SJCRH30 (cell line): ENCODE data around the gene TCF7. TPM values are rescaled to one million over a fixed set of nuclear protein-coding genes. Genes with fewer than 3 reads are reported as not detected.
A peak's percentile ranks its signal among the peaks of the same experiment; 100 is the strongest.

ENCODE experiments used
- DNase-seq, 2 experiments: peaks; one replicate each; pipeline ENCODE4 v3.0.0-alpha.2; 2015 to 2020
- H3K27ac ChIP-seq: fragments of 250-450 bp; sonication (Bioruptor Pico); 2 replicates; pipeline ENCODE4 v1.5.1; 2020; ENCODE audit warnings: mild to moderate bottlenecking, moderate library complexity
- H3K27me3 ChIP-seq: fragments of 250-450 bp; sonication (Bioruptor Pico); 2 replicates; pipeline ENCODE4 v1.5.1; 2020; ENCODE audit warnings: mild to moderate bottlenecking, moderate library complexity
- H3K36me3 ChIP-seq: fragments of 250-450 bp; sonication (Bioruptor Pico); 2 replicates; pipeline ENCODE4 v1.5.1; 2020; ENCODE audit warnings: mild to moderate bottlenecking, moderate library complexity
- H3K4me1 ChIP-seq: fragments of 250-450 bp; sonication (Bioruptor Pico); 2 replicates; pipeline ENCODE4 v1.5.1; 2020; ENCODE audit warnings: mild to moderate bottlenecking, moderate library complexity
- H3K4me3 ChIP-seq: fragments of 250-450 bp; sonication (Bioruptor Pico); 2 replicates; pipeline ENCODE4 v1.5.1; 2020; ENCODE audit warnings: mild to moderate bottlenecking, moderate library complexity
- H3K9me3 ChIP-seq: fragments of 250-450 bp; sonication (Bioruptor Pico); replicated peaks from 2 replicates; pipeline ENCODE4 v1.5.1; 2020; ENCODE audit warnings: mild to moderate bottlenecking, moderate library complexity
- total RNA-seq: library from RNA; depleted of rRNA; stranded (reverse); fragments of >200 nt; shearing (Covaris generic); gene quantifications from 2 replicates; pipeline ENCODE4 v1.2.3, GENCODE V29; 2014

Gene TCF7
- total RNA-seq, 1 experiment from 2014 or later = 2.4 TPM

- Histone ChIP-seq H3K27ac (no peak overlapping the region), H3K27me3 (0 out of 2 replicates have a peak, but pooled peaks cover 4% of the 10 kb centered on the region), H3K9me3 (no peaks in the 10 kb centered on the region), H3K4me1 (0 out of 2 replicates have a peak, but pooled peaks cover 7% of the 10 kb centered on the region), H3K4me3 (peak overlapping the region; percentile 59), H3K36me3 (no peaks in the 10 kb centered on the region)
- DNase-seq = no peak
Measured at GRCh38 chr5:134114886-134115805, 665 bp downstream of the TCF7 start.

- Histone ChIP-seq H3K4me1 (0 out of 2 replicates have a peak, but pooled peaks cover 7% of the 10 kb centered on the region), H3K36me3 (no peaks in the 10 kb centered on the region), H3K4me3 (no peak overlapping the region), H3K27ac (no peak overlapping the region), H3K9me3 (no peaks in the 10 kb centered on the region), H3K27me3 (0 out of 2 replicates have a peak, but pooled peaks cover 4% of the 10 kb centered on the region)
- DNase-seq = no peak
Measured at GRCh38 chr5:134115806-134116175, 1.3 kb downstream of the TCF7 start.

DNA sequence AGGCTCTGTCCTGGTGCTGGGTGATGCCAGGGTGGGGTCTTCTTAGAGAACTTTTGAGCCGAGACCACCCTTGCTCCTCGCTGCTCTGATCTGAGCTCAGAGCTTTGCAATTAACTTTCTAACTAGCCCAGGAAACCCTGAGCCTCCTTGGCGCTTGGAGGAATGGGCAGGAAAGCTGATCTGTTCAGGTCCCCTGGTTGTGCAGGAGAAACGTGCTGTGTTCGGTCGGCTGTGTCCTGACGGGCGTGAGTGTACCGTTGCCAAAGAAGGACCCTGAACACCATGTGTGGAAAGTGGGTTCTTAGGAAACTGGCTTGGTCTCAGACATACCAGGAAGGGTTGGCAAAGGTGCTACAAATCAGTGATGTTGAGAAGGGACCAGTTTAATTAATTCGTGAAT, 1.8 kb downstream of the TCF7 start:
- H3K4me3 ChIP-seq = no peak overlapping the region
- H3K27ac ChIP-seq = no peak overlapping the region
- no peaks in the 10 kb centered on the region for H3K36me3 ChIP-seq
- 0 out of 2 replicates have a peak, but pooled peaks cover 7% of the 10 kb centered on the region for H3K4me1 ChIP-seq
- no peak for DNase-seq
- H3K27me3 ChIP-seq = no peaks in the 10 kb centered on the region
- H3K9me3 ChIP-seq = no peaks in the 10 kb centered on the region

- no peak overlapping the region for H3K4me3 ChIP-seq
- H3K27ac ChIP-seq = no peak overlapping the region
- 0 out of 2 replicates have a peak, but pooled peaks cover 3% of the 10 kb centered on the region for H3K4me1 ChIP-seq
- no peaks in the 10 kb centered on the region for H3K27me3 ChIP-seq
- no peaks in the 10 kb centered on the region for H3K9me3 ChIP-seq
- H3K36me3 ChIP-seq = no peaks in the 10 kb centered on the region
- no peak for DNase-seq
Measured at GRCh38 chr5:134116789-134117761, 2.6 kb downstream of the TCF7 start.

GRCh38 chr5:134118212-134118835, 3.8 kb downstream of the TCF7 start:
- Histone ChIP-seq H3K27me3 (no peaks in the 10 kb centered on the region), H3K36me3 (no peaks in the 10 kb centered on the region), H3K4me1 (0 out of 2 replicates have a peak, but pooled peaks cover 3% of the 10 kb centered on the region)

GRCh38 chr5:134119720-134120119, 5.2 kb downstream of the TCF7 start:
- Histone ChIP-seq H3K27me3 (no peaks in the 10 kb centered on the region), H3K4me1 (no peaks in the 10 kb centered on the region), H3K36me3 (no peaks in the 10 kb centered on the region), H3K4me3 (no peak overlapping the region), H3K27ac (no peak overlapping the region), H3K9me3 (no peaks in the 10 kb centered on the region)
- no peak for DNase-seq

More at GRCh38 chr5:134118212-134118835, 3.8 kb downstream of the TCF7 start:
- Histone ChIP-seq H3K4me3 (no peak overlapping the region), H3K9me3 (no peaks in the 10 kb centered on the region), H3K27ac (no peak overlapping the region)
- DNase-seq = no peak

GRCh38 chr5:134120386-134121138, 6.1 kb downstream of the TCF7 start:
- no peaks in the 10 kb centered on the region for H3K27me3 ChIP-seq
- no peak for DNase-seq
- no peaks in the 10 kb centered on the region for H3K36me3 ChIP-seq
- no peaks in the 10 kb centered on the region for H3K9me3 ChIP-seq
- no peak overlapping the region for H3K27ac ChIP-seq
- no peaks in the 10 kb centered on the region for H3K4me1 ChIP-seq
- no peak overlapping the region for H3K4me3 ChIP-seq

DNA sequence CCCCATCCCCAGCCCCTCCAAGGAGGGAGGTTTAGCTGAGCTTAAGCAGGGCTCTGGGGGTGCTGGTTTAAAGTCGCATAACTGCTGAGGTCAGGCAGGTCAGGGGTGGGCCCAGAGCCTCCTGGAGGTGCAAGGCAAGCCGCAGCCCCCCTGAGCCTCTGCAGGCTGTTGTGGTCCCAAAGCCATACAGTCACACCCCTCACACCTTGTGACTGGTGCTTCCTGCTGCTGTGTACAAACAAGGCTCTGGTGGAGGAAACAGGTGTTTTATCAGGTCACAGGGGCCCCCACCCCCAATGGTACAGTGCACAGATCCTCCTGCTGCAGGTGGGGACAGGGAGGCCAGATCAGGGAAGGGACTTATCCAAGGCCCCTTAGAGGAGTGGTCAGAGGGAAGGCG, 8.0 kb downstream of the TCF7 start:
- Histone ChIP-seq H3K4me3 (no peak overlapping the region), H3K9me3 (no peaks in the 10 kb centered on the region), H3K36me3 (no peaks in the 10 kb centered on the region), H3K27me3 (no peaks in the 10 kb centered on the region), H3K27ac (no peak overlapping the region), H3K4me1 (no peaks in the 10 kb centered on the region)
- DNase-seq = no peak

GRCh38 chr5:134123360-134123759, 8.9 kb downstream of the TCF7 start:
- Histone ChIP-seq H3K27ac (no peak overlapping the region), H3K4me3 (no peak overlapping the region), H3K4me1 (no peaks in the 10 kb centered on the region), H3K27me3 (no peaks in the 10 kb centered on the region), H3K36me3 (no peaks in the 10 kb centered on the region), H3K9me3 (no peaks in the 10 kb centered on the region)
- no peak for DNase-seq

DNA sequence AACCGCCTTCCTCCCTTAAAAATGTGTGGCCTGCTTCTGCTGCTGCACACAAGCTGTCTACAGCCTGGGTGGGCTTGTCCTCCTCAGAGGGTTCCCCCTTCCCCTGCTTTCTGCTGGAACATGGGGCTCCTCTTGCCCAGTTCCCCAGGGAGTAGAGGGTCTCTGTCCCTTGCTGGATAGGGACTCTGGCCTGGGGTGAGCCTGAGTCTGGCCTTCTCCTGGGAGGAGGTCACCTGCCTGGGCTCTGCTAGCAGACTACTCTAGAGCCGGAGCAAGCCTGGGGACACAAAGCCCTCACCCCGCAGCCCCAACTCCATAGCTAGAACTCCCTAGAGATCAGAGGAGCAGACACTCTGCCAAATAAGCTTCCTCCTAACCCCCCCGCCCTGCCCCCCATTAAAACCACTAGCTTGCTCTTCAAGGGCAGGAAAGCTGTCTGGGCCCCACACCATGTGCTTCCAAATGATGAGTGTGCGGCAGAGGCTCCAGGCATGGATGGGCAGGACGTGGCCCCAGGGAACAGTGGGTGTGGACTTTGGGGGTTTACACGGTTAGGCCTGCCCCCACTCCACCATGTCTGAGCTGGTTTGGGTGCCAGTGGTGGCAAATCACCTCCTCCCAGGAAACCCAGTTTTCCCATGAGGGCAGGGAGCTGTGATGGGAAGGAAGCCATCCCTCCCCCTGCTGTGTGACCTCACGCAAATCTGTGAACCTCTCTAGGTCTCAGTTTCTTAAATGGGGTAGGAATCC, 10.0 kb downstream of the TCF7 start:
- Histone ChIP-seq H3K4me1 (no peaks in the 10 kb centered on the region), H3K9me3 (no peaks in the 10 kb centered on the region), H3K27ac (no peak overlapping the region), H3K27me3 (no peaks in the 10 kb centered on the region), H3K36me3 (no peaks in the 10 kb centered on the region), H3K4me3 (no peak overlapping the region)
- no peak for DNase-seq

GRCh38 chr5:134125039-134126015, 10.8 kb downstream of the TCF7 start:
- Histone ChIP-seq H3K4me1 (no peaks in the 10 kb centered on the region), H3K27me3 (no peaks in the 10 kb centered on the region), H3K36me3 (no peaks in the 10 kb centered on the region), H3K27ac (no peak overlapping the region), H3K4me3 (no peak overlapping the region), H3K9me3 (no peaks in the 10 kb centered on the region)
- DNase-seq = no peak

DNA sequence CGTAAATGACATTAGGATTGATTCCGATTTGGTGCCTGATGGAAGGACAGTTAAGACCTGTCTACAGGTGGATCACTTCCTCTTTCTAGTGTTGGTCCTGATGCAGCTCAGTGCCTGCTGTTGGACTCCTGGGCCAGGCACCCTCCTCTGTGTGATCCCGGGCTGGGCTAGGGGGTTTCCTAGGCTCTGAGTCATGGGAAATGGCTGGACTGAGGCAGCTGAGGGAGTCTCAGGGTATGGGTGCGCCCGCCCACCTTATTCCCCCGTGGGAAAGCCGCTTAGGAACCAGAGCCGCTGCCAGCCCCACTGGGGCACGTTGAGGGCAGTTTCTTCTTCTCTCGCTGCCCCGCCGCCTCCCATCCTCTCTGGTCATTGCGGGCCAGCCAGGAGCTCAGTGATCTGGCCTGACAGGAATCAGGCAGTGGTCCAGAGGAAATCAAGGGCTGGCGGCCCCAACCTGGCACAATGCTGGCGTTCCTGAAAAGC, 12.9 kb downstream of the TCF7 start:
- H3K9me3 ChIP-seq = no peaks in the 10 kb centered on the region
- H3K36me3 ChIP-seq = no peaks in the 10 kb centered on the region
- no peak overlapping the region for H3K4me3 ChIP-seq
- no peaks in the 10 kb centered on the region for H3K27me3 ChIP-seq
- no peak overlapping the region for H3K27ac ChIP-seq
- no peak for DNase-seq
- H3K4me1 ChIP-seq = no peaks in the 10 kb centered on the region
